Endometrial microvascular endothelial cells (primary cell): ENCODE results near the gene PEX5. TPM values are rescaled to one million over a fixed set of nuclear protein-coding genes. Genes with fewer than 3 reads are reported as not detected.
"Not testable (repeated sequence)": the region's sequence is repeated elsewhere in the genome, so short reads cannot be mapped to it uniquely, and the experiment has no call there.

Source experiments
- in situ Hi-C: cut with HindIII; loops from 2 replicates; pipeline ENCODE4 v1.10.0; 2017; ENCODE audit warnings: low sequenced_read_pairs, low pct_unique_long_range_greater_than_20kb; ENCODE audit errors: inconsistent ontology term
- total RNA-seq: library from RNA; depleted of rRNA; stranded (reverse); fragments of >200 nt; gene quantifications from one replicate; pipeline ENCODE4 v1.2.3, GENCODE V29; 2015; ENCODE audit errors: inconsistent ontology term

PEX5 gene
- total RNA-seq, 1 donor from 2014 or later, result 22.8 TPM

DNA sequence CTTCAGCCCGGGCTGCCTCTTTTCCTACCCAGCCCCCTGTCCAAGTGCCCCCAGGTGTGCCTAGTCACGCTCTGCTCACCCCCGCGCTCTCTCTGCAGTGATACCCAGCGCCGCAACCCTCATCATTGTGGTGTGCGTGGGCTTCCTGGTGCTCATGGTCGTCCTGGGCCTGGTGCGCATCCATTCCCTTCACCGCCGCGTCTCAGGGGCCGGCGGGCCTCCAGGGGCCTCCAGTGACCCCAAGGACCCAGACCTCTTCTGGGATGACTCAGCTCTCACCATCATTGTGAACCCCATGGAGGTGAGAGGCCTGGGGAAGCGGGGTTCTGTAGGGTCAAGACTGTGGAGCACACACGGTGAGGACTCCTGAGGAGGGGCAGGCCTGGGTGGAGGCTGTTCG is 32.1 kb upstream of the PEX5 start:
- in situ Hi-C loops, result no loop called here

DNA sequence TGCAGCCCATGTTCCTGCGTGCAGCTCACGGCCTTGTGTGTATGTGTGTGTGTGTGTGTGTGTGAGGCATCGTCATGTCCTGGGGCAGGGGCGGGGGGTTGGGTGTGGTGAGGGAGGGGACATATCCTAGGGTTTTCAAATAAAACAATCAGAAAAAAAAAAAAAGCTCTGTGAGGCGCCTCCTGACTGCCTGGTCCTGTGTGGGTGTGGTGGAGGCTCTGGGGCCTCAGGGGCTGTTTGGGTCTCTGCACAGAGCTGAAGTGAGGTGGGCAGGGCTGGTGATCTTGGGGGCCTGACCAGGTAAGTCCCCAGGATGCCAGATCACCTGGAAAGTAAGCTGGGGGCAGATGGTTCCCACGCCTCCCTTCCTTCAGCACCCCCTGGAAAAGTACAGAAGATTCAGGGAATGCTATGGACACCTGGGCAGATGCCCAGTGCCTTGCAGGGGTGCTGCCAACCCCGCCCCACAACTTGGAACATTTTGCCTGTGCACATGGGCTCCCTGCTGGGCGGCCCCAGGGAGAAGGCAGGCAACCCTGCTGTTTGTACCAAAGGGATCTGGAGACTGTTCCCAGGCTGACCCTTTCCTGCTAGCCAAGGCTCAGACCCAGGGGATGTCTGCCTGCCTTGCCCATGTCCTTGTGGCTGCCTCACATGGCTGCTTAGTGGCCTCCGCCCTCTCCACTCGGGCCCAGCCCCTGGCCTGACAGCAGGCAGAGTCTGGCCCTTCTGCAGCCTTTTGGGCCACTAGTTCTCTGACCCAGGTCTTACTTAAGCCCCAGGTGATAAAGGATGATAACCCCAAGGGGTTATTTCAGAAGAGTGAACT is 30.5 kb upstream of the PEX5 start:
- in situ Hi-C loops, result no loop called here

DNA sequence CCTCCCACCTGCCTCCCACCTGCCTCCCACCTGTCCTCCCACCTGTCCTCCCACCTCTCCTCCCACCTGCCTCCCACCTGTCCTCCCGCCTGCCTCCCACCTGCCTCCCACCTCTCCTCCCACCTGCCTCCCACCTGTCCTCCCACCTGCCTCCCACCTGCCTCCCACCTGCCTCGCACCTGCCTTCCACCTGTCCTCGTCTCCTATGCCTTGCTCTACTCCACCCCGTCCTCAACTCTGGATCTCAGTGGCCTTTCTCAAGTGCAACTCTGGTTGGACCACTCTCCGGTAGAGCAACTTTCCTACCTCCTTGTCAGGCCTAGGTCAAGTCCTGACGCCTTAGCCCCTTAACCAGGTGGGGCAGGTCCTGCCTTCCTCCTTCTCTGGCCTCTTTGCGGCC is 29.3 kb upstream of the PEX5 start:
- in situ Hi-C loops, result no loop called here

DNA sequence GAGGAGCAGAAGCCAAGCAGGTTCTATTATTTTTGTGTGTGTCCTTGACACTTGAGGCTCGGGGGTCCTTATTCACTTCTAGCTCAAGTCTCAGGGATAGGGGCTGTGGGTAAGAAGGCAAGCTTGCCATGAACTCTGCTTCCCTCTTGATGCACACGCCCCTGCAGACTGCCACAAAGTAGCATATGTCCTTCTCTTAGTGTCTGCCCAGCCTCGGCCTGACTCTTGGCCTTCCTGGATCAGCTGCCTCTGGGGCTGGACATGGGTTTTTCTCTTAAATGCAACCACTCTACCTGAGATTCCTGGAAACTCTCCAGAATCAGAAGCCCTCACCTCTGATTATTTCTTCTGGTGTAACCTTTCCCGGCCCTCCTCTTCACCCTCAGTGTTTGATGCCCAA is 28.2 kb upstream of the PEX5 start:
- in situ Hi-C loops, result no loop called here

DNA sequence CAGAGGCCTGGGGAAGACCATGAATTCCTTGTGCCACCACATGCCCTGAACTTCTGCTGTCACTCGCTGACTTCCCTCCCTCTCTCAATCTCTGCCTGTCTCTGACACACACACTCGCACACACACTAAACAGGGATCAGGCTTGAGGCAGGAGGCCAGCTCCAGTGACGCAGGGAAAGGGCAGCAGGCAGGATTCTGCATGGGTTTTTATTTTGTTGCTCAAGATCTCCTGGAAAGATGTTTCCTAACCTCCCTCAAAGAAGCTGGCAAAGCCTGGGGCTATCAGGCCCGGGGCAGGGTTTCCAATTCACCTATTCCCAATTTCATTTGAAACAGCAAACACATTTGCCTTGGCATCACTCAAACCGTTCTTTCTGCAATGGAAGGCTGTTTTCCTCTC is 27.7 kb upstream of the PEX5 start:
- in situ Hi-C loops, result no loop called here

DNA sequence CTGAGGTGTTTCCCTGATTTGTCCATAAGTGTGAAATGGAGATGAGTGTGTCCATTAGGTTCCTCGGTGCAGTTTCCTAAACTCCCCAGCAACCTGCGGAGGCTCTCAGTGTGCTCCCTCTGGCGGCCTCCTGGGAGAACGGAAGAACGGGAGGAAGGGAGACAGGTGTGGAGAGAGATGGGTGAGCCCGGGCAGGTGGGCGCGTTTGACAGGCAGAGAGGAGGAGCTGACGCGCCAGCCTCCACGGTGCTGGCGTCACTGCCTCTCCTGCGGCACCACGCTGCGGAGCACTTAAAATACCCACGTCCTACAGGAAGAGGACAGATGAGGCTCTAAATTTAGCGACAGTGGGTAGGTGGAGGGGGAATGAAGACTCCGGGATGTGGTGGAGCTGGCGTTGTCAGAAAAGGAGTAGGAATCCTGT is 26.8 kb upstream of the PEX5 start:
- in situ Hi-C loops, result no loop called here

DNA sequence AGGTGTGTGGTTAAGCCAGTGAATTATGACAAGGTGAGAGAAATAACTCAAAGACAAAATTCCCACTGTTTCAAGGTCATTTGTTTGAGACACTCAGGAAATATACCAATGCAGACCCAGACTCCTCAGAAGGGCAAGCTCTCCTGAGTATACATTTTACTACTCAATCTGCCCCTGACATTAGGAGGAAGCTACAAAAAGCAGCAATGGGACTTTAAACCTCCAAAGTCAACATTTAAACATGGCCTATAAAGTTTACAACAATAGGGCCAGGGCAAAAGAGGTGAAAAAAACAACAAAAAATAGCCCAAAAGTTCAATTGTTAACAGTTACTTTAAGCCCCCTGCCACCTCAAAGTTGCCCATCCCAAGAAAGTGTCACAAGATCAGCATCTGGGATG is 19.5 kb upstream of the PEX5 start:
- in situ Hi-C loops, result no loop called here

DNA sequence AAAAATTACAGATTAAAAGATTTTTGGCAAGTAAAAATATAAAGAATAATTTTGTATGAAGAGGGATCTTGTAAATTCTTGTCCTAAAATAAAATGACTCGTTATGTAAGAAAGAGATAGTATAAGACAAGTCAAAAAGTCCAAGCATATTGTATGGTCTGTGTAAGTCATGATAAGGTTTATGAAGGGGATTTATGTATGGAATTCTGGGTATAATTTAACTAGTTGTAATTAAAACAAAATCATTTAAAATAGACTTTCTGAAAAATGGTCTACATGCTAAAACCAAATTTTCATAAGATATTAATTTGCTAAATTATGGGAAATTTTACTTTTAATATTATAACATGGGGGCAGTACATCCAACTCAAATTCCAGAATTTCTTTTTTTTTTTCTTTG is 17.6 kb upstream of the PEX5 start:
- in situ Hi-C loops, result no loop called here

DNA sequence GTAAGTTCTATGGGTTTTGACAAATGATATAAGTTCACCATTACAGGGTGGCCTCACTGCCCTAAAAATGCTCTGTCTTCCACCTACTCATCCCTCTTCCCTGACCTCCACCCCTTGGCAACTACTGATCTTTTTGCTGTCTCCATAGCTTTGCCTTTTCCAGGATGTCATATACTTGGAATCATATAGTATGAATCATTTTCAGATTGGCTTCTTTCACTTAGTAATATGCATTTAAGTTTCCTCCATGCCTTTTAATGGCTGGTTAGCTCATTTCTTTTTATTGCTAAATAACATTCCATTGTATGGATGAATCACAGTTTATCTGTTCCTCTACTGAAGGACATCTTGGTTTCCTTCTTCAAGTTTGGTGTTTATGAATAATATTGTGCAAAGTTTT is 14.0 kb upstream of the PEX5 start:
- in situ Hi-C loops, result no loop called here

DNA sequence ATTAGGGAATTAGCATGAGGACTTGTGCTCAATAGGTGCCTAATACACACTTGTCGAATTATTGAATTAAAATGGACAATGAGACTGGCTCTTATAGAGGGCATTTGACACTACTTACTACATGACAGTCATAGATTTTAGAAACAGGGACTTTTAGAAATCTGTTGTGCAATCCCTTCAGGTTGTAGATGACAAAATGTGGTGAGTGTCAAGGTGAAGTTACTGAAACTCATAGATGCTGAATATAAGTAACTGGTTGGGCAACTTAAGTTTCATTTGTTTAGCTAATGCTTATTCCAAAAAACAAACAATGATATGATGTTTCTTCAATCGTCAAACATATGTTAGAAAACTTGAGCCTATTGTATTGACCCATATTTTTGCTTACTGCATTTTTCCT is 12.9 kb upstream of the PEX5 start:
- in situ Hi-C loops, result no loop called here

DNA sequence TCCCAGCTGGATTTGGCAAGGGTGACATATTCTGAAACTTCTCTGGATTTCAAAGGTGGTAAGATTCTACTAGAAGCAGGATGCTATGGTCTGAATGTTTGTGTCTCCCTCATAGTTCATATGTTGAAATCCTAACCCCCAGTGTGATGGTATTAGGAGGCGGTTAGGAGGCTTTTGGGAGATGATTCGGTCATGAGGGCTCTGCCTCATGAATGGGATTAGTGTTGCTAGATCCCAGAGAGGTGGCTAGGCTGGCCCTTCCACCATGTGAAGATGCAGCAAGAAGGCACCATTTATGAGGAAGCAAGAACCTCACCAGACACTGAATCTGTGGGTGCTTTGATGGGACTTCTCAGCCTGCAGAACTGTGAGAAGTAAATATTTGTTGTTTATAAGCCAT is 11.0 kb upstream of the PEX5 start:
- in situ Hi-C loops, result no loop called here

DNA sequence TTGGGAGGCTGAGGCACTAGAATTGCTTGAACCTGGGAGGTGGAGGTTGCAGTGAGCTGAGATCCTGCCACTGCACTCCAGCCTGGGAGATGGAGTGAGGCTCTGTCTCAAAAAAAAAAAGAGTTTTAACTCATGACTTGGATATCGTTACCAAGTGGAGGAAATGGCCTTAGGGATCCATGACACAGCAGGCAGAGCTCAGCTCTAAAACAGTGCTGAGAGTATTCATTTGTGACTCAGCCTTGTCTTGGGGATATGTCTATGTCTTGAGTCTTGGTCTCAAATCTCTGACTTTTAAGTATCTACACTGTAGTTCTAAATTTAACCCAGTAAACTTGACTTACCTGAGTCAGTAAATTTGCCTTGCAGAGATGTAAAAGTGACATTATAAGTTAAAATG is 8.8 kb upstream of the PEX5 start:
- in situ Hi-C loops, result no loop called here

DNA sequence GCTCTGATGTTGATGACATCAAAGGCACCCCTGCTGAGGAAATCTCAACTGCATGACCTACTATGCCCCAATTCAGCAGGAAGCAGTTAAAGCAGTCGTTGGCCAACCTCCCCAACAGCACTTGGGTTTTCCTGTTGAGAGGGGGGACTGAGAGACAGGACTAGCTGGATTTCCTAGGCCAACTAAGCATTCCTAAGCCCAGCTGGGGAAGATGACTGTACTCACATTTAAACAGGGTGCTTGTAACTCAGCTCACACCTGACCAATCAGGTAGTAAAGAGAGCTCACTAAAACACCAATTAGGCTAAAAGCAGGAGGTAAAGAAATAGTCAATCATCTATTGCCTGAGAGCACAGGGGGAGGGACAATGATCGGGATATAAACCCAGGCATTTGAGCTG is 3.4 kb upstream of the PEX5 start:
- in situ Hi-C loops, result not testable (repeated sequence)

DNA sequence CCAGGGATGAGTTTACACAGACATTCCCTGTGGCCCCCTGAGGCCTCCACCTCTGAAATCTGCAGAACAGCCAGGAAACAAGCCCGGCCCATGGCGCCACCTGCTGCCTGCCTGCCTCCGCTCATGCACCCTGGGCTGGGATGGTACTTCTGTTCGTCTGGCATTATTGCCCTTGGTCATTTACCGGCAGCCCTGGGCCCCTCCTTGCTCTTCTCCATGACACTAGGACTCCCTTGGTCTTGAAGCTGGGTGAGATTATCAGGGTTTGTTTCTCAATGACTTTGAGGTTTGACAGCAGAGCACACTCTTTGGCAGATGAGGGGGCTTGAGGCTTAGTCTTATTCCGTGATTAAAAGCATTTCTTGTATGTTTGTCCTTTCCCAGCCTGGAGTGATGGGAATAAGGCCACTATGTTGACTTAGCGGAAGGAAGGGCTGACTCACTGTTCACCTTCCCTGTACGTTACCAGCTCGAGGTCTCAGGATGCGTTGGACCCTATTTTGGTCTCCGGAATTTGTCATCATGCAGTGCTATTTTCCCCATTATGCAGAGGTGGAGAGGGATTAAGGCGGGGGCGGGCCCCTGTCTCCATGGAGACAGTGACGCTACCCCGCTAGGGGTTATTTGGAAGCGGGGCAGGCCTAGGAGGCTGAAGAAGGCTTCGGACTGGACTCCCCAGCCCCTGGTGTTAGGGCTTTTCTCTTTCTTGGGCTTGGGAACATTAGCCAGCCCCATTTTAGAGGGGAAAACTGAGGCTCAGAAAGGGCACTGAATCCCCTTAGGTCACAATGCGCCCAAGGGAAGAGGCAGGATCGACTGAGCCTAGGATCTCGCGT is 706 bp upstream of the PEX5 start:
- in situ Hi-C loops, result no loop called here

DNA sequence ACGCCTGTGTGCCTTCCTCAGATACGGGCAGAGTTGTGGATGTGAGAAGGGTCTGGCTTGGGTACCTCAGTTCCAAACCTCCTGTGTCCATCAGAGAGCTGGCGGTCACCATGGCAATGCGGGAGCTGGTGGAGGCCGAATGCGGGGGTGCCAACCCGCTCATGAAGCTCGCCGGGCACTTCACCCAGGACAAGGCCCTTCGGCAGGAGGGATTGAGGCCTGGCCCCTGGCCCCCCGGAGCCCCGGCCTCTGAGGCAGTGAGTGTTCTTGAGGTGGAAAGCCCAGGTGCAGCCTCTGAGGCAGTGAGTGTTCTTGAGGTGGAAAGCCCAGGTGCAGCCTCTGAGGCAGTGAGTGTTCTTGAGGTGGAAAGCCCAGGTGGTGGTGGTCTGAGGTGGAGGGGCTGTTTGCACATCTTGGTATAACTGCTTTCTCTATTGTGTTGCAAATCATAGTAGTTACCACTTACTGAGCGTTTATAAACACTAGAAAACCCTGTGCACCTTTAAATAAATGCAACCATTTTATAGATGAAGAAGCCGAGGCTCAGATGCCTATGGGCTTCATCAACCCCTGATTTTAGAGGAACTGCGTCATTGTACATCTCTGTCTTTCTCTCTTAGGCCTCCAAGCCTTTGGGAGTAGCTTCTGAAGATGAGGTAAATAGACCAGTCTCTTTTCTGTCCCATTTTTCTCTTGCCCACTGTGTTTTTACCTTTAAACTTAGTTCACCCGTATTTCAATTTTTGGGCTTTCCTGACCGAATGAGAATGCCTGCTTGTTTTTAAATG is 976 bp downstream of the PEX5 start:
- in situ Hi-C loops, result no loop called here

DNA sequence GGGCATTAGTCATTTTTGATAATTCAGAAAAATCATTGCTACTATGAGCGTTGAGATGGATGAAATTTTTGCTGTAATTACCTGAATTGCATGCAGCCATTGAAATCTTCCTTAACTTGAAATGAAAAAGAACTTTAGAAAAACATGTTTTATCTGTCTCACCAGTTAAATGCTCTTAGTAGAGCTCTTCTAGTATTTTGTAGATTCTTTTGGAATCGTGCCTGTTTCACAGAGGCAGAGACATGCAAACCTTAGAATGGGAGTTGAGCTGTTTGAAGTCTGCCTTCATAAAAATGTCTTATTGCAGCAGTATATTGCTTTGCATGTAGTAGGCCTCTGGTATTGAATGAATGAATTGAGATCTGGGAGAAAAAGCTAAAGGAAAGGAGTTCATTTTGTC is 4.2 kb downstream of the PEX5 start:
- in situ Hi-C loops, result no loop called here

DNA sequence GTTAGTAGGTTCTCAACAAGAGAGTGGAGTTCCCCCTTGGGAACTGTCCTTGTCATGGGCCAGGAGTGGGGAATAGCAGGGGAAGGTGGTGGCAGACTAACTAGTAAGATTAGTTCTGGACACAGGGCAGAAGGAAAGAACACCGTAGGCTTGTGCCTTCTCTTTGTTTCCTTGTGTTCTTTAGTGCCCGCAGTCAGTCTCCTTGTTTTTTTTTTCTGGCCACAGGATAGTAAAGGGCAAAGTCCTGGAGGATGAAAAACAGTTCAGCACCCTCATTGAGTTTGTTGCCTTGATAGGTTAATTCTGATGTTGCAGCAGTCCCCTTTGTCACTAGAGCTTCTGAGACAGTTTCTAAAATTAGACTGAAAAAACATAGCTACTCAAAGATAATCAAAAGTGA is 8.4 kb downstream of the PEX5 start:
- in situ Hi-C loops, result no loop called here

DNA sequence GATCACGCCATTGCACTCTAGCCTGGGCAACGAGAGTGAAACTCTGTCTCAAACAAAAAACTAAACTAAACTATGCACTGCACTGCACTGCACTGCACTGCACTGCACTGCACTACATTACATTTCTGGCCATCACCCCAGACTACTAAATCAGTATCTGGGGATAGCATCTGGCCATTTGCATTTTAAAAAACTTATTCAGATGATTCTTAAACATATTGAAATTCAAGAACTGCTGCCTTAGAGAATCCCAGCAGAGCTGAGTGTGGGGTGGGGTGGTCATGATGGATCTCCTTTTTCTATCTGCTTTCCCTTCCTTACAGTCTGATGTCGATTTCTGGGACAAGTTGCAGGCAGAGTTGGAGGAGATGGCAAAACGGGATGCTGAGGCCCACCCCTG is 13.6 kb downstream of the PEX5 start:
- in situ Hi-C loops, result no loop called here

DNA sequence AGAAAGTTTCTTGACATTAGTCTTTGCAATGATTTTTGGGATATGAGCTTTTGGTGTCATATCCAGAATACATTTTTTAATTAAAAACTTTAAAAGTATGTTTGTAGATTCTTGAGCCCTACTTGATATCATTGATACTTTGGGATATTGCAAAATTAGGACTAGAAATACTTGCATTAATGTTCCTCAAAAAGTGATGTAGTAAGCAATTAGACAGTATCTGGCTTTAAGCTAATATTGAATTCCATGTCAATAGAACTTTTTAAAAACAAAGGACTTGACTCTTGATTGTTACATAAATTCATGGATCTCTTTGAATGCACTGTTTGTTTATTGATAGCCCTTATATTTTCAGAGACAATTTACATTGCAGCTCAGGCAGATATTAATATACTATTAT is 15.6 kb downstream of the PEX5 start:
- in situ Hi-C loops, result no loop called here

DNA sequence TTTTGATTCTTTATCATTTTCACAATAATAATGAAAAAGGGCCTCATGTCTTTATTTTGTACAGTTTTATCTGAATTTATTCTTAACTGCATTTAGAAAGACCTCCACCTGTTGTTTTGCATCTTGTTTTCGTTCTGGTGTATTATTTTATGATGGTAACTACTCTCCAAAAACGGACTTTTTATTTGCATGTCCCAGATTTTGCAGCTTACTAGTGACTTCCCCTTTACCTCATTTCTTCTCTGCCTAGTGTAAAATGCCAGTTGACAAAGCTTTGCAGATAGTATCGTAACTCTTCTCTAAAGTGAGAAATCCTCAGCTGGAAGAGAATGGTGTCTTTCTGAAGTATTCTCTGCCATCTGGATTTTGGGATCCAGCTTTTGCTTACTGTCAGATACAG is 17.2 kb downstream of the PEX5 start:
- in situ Hi-C loops, result no loop called here
